ENCODE data around the gene TBC1D24. TPM values are rescaled to one million over a fixed set of nuclear protein-coding genes. Genes with fewer than 3 reads are reported as not detected.

TBC1D24 gene
- total and polyA plus RNA-seq, 7 donors, result 0.60 to 16.1 (median 6.5) TPM

- H3K9me3 ChIP-seq, result no peaks in the 10 kb centered on the region
- H3K27me3 ChIP-seq, result no peaks in the 10 kb centered on the region
- peaks cover 0 to 15% (median 14%) of the 10 kb centered on the region in 4 donors for H3K4me1 ChIP-seq
- peaks cover 0 to 69% (median 38%) of the 10 kb centered on the region in 4 donors for H3K36me3 ChIP-seq
- no peak for DNase-seq
- WGBS, 2 donors, result 34 to 75% methylated on average over 9 of the region's 9 CpGs
- TF ChIP-seq CTCF (IDR thresholded peaks at IDR 0.05) (no peak), POLR2AphosphoS5 (IDR thresholded peaks at IDR 0.05) (no peak), POLR2A (IDR thresholded peaks at IDR 0.05) (no peak), EP300 (IDR thresholded peaks at IDR 0.05) (no peak)
- intact Hi-C loops (cut with DNase I), result no loop called here
- no peak overlapping the region for H3K27ac ChIP-seq
- no peak overlapping the region for H3K4me3 ChIP-seq
These were observed 49.5 kb downstream of the TBC1D24 start for GRCh38 chr16:2524339-2524938.

GRCh38 chr16:2526135-2526534, 51.2 kb downstream of the TBC1D24 start:
- Histone ChIP-seq H3K36me3 (peaks cover 0 to 71% (median 39%) of the 10 kb centered on the region in 4 donors), H3K4me3 (no peak overlapping the region), H3K4me1 (peaks cover 0 to 9% (median 6%) of the 10 kb centered on the region in 4 donors), H3K9me3 (no peaks in the 10 kb centered on the region), H3K27ac (no peak overlapping the region), H3K27me3 (no peaks in the 10 kb centered on the region)
- no peak for DNase-seq
- intact Hi-C loops (cut with DNase I), result no loop called here
- WGBS, 2 donors, result 86 to 89% methylated on average over 8 of the region's 8 CpGs
- TF ChIP-seq POLR2A (IDR thresholded peaks at IDR 0.05) (no peak), EP300 (IDR thresholded peaks at IDR 0.05) (no peak), POLR2AphosphoS5 (IDR thresholded peaks at IDR 0.05) (no peak), CTCF (IDR thresholded peaks at IDR 0.05) (no peak)

GRCh38 chr16:2527071-2527783, 52.3 kb downstream of the TBC1D24 start:
- TF ChIP-seq CTCF (IDR thresholded peaks at IDR 0.05), result no peak
- TF ChIP-seq POLR2A (IDR thresholded peaks at IDR 0.05), result no peak
- no peak for TF ChIP-seq EP300 (IDR thresholded peaks at IDR 0.05)
- Histone ChIP-seq H3K4me1 (peaks cover 0 to 12% (median 8%) of the 10 kb centered on the region in 4 donors), H3K9me3 (no peaks in the 10 kb centered on the region), H3K27me3 (no peaks in the 10 kb centered on the region), H3K27ac (no peak overlapping the region), H3K4me3 (no peak overlapping the region), H3K36me3 (peaks cover 0 to 71% (median 39%) of the 10 kb centered on the region in 4 donors)
- 83 to 89% methylated on average over 12 of the region's 12 CpGs for WGBS, 2 donors
- DNase-seq, result no peak
- intact Hi-C loops (cut with DNase I), result no loop called here

- Histone ChIP-seq H3K36me3 (peaks cover 0 to 68% (median 39%) of the 10 kb centered on the region in 4 donors), H3K27me3 (no peaks in the 10 kb centered on the region), H3K4me1 (peaks cover 0 to 17% (median 8%) of the 10 kb centered on the region in 4 donors), H3K4me3 (no peak overlapping the region), H3K9me3 (no peaks in the 10 kb centered on the region), H3K27ac (no peak overlapping the region)
- TF ChIP-seq CTCF (IDR thresholded peaks at IDR 0.05), result no peak
- no peak for TF ChIP-seq POLR2AphosphoS5 (IDR thresholded peaks at IDR 0.05)
- no peak for TF ChIP-seq POLR2A (IDR thresholded peaks at IDR 0.05)
- TF ChIP-seq EP300 (IDR thresholded peaks at IDR 0.05), result no peak
- intact Hi-C loops (cut with DNase I), result no loop called here
- 92 to 96% methylated on average over 24 of the region's 24 CpGs for WGBS, 2 donors
- no peak for DNase-seq
These were observed 52.8 kb downstream of the TBC1D24 start for GRCh38 chr16:2527784-2528100.

All from sigmoid colon (tissue), 7 donors.